ENCODE measurements around the gene CARHSP1.

The CARHSP1 gene

GRCh38 chr16:8828541-8829165, 40.2 kb downstream of the CARHSP1 start:
- Histone ChIP-seq H3K27me3 (ENCODE audit: insufficient read depth, poor library complexity, severe bottlenecking) (no peaks in the 10 kb centered on the region), H3K4me3 (replicated peaks; ENCODE audit: insufficient read depth, low read length) (no peak overlapping the region), H3K27ac (replicated peaks) (no peak overlapping the region)
- no peak for DNase-seq (ENCODE audit: low read depth in 1 of 2, low spot score in 1 of 2)
- TF ChIP-seq CTCF (IDR thresholded peaks at IDR 0.05; ENCODE audit: insufficient read depth, low read length) (no peak), REST (IDR thresholded peaks at IDR 0.05; ENCODE audit: insufficient replicate concordance, low read depth) (no peak), GABPA (IDR thresholded peaks at IDR 0.05; ENCODE audit: low read depth) (no peak), POLR2AphosphoS5 (IDR thresholded peaks at IDR 0.05; ENCODE audit: low read depth) (no peak), SPI1 (IDR thresholded peaks at IDR 0.05; ENCODE audit: borderline replicate concordance, low read depth) (no peak)

- Histone ChIP-seq H3K27me3 (ENCODE audit: insufficient read depth, poor library complexity, severe bottlenecking) (no peaks in the 10 kb centered on the region), H3K4me3 (replicated peaks; ENCODE audit: insufficient read depth, low read length) (no peak overlapping the region), H3K27ac (replicated peaks) (no peak overlapping the region)
- TF ChIP-seq CTCF (IDR thresholded peaks at IDR 0.05; ENCODE audit: insufficient read depth, low read length) (no peak), SPI1 (IDR thresholded peaks at IDR 0.05; ENCODE audit: borderline replicate concordance, low read depth) (no peak), GABPA (IDR thresholded peaks at IDR 0.05; ENCODE audit: low read depth) (no peak), REST (IDR thresholded peaks at IDR 0.05; ENCODE audit: insufficient replicate concordance, low read depth) (no peak), POLR2AphosphoS5 (IDR thresholded peaks at IDR 0.05; ENCODE audit: low read depth) (no peak)
- DNase-seq (ENCODE audit: low read depth in 1 of 2, low spot score in 1 of 2), result no peak
These were observed 42.4 kb downstream of the CARHSP1 start for GRCh38 chr16:8826278-8826879.

GRCh38 chr16:8822403-8822802, 46.4 kb downstream of the CARHSP1 start:
- Histone ChIP-seq H3K27me3 (ENCODE audit: insufficient read depth, poor library complexity, severe bottlenecking) (no peaks in the 10 kb centered on the region), H3K4me3 (replicated peaks; ENCODE audit: insufficient read depth, low read length) (no peak overlapping the region), H3K27ac (replicated peaks) (no peak overlapping the region)
- no peak for DNase-seq (ENCODE audit: low read depth in 1 of 2, low spot score in 1 of 2)
- TF ChIP-seq REST (IDR thresholded peaks at IDR 0.05; ENCODE audit: insufficient replicate concordance, low read depth), result no peak
- TF ChIP-seq POLR2AphosphoS5 (IDR thresholded peaks at IDR 0.05; ENCODE audit: low read depth), result no peak
- no peak for TF ChIP-seq GABPA (IDR thresholded peaks at IDR 0.05; ENCODE audit: low read depth)
- no peak for TF ChIP-seq CTCF (IDR thresholded peaks at IDR 0.05; ENCODE audit: insufficient read depth, low read length)
- no peak for TF ChIP-seq SPI1 (IDR thresholded peaks at IDR 0.05; ENCODE audit: borderline replicate concordance, low read depth)

All from HL-60 (cell line).